HG03095 (cell line): ENCODE data around the gene BABAM2.

ENCODE experiments used
- ATAC-seq: cut with Tn5 transposase; IDR thresholded peaks from one replicate; pipeline ENCODE4 v1.9.1; 2021; ENCODE audit warnings: moderate library complexity; ENCODE audit not compliant: unreplicated experiment

The BABAM2 gene

DNA sequence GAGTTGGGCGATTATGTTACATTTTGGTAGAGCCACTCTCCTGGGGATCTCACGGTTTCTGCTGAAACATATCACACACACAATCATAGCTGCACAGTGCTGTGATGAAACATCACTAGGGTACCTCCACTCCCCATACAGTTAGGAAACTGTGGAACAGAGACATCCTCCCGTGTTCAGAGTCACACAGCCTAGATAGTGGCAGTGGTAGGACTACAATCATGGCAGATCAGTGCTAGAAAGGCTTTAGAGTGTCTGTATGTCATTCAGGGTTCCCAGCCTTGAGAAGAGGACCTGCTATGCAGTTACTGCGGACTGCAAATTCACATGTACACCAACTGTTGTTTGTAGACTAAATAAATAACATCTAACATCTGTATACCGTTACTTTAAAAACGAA, 291.8 kb downstream of the BABAM2 start:
- no peak for ATAC-seq

DNA sequence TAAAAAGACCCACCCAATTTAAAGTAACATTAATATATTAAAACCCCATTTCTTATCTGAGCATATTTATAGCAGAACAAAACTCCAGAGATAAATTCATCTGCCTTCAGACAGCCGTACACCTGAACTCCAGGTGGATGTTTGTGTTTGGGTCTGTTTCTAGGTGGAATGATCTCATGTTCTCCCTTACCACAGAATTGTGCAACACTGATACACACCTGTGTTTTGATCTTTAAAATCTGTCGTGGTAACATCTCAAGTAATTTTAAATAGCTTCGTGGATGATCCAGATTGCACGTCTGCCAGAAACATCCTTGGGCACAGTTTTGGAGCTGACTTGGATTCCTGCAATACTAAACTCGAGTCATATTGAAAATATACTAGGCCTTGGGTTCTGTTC, 294.6 kb downstream of the BABAM2 start:
- no peak for ATAC-seq

DNA sequence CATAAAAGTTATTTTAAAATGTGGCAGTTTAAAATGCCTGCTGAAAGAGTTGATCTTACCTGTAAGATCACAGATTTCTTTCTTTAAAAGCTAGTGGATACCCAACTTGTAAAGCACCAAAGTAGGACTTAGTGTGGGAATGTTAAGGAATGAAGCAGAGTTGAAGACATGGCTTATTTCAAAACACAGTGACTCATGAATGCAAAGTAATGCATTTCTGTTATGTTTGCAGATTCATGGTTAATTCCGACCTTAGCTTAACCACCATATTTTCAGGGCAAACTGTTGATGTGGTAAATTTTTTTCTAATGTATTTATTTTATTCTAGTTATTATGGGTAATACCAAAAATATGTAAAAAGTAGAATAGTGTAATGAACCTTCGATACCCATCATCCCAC, 295.4 kb downstream of the BABAM2 start:
- no peak for ATAC-seq

DNA sequence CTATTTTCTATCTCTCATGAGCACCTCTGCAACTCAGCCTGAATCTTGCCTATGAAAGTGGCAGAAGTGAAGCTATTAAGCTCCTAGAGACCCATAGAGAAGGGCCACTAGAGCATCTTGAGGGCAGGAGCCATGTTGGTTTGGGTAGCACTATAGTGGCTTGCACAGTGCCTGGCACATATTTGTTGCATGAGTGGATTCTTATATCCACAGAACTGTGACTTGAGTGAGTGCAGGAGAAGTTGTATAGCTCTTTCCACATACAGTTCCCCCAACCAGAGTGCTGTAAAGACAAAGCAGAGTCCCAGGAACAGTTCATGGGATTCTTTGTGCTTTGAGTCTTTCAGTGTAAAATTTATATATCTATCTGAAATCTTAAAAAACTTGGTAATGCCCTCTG, 296.7 kb downstream of the BABAM2 start:
- no peak for ATAC-seq

DNA sequence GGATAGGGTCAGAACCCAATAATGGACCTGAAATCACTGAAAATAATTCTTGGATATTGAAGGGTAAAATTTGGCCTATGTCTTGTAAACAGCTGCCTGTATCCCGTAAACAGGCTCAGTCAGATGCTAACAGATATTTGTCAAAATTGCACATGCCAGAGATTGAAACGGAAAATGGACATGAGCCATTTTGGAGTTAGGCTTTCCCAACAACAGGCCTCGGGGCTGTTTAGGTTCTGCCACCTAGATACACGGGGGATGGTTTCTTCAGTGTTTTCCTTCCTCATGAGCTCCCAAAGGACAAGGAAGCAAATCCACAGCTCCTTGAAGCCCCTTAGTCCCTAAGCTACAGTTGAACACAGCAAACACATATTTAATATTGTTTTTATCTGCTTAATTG, 297.9 kb downstream of the BABAM2 start:
- ATAC-seq, result no peak

DNA sequence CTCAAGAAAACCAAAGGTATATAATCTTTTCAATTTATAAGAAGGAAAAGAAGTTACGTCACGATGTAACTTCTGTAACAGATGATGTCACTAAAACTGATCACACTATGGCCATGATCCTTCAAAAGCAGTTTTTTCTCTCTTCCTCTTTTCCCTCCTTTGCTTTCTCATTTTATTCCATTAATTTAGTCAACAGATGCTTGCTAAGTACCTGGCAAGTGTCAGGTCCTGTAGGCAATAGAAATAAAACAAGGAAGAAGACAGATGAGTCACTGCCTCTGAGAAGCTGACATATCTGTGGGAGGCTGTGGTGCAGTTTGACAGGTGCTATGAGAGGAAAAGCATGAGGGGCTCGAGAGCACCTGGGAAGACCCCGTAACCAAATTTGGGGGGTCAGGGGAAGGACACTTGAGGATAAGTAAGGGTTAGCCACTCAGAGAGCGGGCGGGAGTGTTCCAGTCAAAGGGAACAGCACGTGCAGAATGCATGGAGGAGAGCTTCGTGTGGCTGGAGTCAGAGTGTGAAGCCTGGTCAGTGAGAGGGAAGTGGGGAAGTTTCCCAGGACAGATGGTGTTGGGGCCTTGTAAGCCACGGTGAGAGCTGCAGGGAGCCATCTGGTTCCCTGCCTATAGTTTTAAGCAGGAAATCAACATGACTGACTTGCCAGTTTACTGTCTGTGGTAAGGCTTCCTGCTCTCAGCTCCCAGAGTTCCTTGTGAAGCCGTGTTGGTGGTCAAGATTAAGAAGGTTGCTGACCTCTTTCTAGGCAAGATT, 303.3 kb downstream of the BABAM2 start:
- ATAC-seq, result no peak

DNA sequence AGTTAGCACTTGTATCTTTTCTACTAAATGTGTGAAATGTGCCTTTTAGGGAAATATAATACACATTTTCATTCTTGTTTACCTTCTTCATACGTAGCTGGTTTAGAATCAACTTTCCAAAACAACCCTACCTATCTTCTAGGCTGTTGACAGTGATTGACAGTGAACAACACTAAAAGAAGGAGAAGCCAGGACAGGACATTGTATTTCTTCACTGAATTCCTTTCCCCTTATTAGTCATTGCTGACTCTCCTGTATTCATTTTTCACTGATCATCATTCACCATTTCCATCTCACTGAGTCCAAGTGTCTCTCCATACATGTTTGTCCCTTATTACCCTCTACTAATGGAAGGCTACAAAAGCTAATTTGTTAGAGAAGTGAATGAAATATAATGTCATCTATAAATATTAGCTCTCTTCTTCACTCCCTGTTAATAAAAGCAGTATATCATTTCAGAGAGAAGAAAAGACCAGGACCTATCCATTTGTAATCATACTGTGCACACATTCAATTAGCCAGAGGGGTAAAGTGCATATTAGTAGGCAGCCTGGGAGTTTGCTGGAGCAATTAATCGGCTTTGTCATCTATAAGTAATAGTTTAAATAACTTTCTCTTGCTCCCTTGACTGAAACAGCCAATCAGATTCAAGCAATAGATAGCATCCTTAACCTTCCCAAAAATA, 309.6 kb downstream of the BABAM2 start:
- no peak for ATAC-seq

DNA sequence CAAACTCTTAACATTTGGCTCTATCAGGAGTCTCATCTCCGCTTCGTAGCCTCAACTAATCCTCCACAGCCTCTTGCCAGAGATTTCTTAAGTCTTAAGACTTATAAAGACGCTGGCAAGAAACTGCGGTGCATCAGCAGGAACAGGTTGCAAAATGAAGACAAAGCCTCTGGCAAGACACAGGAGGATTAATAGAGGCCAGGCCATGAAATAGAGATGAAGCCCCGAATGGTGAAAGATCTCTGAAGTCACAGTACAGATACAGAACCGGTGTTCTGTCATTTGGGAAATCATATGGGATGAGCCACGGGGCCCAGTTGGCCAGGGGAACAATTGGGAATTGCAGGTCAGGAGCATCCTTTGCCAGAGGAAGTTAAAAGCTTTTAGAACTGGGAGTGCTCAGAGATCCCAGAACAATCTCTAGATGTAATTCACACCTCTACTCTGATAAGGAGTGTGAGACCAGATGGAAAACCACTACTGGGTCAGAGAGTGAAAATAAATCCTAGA, 311.2 kb downstream of the BABAM2 start:
- ATAC-seq, result no peak

DNA sequence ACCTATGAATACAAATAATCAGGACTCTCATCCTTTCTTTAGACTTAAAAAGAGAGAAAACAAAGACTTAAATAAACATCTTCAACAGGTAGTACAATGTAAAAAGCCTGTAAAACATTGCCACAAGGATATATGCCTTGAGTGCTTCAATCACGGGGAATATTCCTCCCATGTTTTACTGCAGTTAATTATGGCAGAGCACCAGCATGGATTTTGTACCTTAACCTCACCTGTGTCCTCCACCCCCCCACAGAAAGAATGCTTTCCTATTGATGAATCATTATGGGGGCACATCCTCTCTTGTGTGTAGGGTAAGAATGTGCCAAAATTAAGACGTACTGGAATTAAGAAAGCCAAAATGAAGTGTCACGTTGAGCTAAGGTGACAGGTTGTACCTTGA, 312.2 kb downstream of the BABAM2 start:
- ATAC-seq, result no peak

DNA sequence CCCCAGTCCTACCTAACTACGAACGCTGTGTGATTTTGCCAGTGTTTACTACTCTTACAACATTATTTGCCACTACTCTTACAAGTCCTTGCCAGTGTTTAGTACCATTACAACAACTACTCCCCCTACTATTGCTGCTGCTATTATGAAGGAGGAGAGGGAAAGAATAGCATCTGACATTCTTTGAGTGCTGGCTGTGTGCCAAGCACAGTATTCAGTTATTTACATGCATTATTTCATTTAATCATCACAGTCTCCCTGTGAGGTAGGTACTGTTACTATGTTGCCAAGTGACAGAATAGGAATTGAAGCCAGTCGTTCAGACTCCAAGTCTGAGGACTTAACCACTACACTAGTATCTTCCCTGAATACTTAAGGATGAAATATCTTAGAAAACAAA, 316.2 kb downstream of the BABAM2 start:
- no peak for ATAC-seq

DNA sequence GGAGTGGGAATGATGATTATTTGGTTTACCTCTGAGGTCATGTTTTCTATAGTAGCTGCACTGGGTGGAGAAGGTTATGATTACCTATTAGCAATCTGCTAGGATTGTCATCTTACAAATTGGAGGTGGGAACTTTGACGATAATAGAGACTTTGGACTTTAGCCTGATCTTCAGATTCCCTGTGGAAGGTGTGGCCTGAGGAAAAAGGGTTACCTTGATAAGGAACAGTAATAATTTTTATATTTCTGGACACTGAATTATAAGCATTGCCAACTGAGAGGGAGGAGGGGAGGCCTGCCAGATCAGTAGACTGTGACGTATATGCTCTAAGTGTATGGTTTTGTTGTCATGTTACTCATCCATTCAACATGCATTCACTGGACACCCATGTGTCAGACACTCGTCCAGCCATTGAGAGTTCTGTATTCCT, 318.7 kb downstream of the BABAM2 start:
- ATAC-seq, result no peak

DNA sequence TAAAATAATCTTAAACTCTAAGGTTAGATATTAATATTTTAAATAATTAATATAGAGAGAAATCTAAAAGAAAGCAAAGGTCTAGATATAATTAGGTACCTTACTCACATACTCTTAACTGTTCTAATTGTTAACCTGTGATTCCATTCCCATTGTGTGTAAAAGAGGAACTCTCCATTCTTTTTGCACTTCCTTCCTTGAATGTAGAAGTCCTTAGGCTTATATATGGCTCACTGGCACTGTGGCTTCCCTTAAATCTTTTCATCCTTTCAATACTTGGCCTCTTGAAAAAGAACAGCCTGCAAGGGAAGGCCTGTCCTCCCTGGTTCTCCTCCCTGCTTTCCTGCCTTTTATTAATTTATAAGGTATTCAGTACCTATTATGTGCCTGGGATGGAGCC, 319.3 kb downstream of the BABAM2 start:
- no peak for ATAC-seq

DNA sequence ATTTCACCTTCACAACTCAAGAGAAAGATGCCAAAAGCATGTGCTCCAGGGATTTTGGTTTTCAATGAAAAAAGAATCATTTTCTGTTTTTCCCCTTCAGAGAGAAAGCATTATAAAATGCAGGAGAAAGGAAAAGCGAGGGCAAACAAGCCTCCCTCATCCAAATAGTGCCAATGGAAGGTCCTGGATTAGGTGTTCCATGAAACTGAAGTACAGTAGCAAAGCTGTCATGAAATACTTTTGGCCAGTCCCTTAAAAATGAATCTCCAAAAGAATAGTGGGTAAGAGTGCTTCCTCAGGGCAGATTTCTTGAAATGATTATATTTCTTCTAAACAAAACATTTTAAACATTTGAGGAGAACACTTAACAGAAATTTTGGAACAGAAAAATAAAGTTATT, 320.0 kb downstream of the BABAM2 start:
- no peak for ATAC-seq

DNA sequence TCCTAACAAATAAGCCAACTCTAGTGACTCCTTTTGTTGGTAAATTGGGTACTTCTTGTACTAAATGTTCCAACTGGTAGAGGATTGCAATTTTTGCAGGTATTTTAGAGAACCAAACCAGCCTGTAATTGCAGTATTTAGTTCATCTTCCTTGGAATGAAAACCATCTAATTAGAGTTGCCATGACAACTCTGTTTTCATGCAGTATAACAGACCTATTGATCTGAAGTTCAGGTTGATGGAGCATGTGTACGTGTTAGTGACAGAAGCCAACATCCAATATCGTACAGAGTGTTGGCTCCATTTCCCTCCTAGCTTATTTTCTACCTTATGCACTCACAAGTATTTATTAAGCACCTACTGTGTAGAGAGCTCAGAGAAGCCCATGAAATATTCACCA, 325.8 kb downstream of the BABAM2 start:
- ATAC-seq, result no peak

DNA sequence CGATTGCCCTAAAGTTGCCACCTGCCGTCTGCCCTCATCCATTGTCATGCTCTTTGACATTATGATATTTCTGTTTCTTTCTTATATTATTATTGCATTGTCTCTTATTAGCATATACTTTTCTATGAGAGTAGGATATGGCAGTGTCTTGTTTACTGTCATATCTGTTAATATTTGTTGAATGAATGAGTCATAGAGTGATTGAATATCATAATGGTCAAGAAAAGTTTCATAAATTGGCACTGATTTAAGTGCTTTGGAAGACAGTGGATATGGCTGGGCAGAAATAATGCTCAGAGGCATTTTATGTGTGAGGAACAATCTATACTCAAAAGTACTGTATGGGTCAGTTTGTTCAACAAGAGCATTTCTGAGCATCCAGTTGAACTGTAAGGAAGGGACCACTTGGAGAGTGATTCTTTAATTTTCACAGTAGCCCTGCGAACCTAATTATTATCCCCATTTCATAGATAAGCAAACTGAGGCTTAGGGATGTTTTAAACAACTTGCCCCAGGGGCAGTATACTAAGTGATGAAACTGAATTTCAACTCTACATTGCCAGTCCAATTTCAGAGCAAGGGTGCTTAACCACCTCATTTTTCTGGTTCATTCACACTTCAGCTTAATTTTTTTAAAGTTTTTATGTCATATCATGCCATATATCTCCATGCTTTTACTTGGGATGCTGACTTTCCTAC, 326.7 kb downstream of the BABAM2 start:
- no peak for ATAC-seq

DNA sequence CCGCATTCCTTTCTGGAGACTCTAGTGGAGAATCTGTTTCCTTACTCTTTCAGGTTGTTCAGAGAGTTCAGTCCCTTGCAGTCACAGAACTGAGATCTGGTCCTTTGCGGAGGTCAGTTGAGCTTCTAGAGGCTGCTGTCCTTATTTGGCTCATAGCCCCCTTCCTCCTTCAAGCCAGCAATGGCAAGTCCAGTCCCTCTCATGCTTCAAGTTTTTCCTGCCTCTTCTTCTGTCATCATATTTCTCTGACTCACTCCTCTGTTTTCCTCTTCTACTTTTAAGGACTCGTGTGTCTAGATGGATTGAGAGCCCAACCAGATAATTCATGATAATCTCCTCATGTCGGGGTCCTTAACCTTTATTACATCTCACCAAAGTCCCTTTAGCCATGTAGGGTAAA, 328.6 kb downstream of the BABAM2 start:
- no peak for ATAC-seq

DNA sequence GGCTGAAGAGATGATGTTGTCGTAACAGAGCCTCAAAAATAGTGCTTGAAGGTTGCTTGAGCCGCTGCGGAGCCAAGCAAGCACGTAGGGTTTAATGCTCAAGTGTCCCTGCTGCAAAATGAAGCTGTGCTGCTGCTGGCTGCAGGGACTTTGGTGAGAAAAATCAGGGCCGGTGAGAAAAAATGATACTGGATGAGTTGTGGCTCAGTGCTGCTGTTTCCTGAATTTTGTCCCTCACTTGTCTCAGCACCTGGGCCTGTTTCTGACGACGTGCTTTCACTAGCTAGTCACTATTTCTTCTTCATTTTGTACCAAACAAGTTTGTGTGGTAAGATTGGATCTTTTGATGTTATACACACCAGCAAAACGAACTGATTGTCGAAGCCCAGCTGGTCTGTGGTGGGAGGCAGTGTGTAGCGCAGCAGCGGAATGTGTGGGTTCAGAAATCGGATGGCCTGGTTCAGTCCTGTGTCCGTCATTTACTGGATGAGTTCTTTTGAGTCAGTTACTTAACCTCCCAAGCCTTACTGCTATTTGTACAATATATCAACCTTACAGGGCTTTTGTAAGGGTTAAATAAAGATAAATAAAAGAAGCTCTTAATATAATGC, 329.3 kb downstream of the BABAM2 start:
- ATAC-seq, result no peak

DNA sequence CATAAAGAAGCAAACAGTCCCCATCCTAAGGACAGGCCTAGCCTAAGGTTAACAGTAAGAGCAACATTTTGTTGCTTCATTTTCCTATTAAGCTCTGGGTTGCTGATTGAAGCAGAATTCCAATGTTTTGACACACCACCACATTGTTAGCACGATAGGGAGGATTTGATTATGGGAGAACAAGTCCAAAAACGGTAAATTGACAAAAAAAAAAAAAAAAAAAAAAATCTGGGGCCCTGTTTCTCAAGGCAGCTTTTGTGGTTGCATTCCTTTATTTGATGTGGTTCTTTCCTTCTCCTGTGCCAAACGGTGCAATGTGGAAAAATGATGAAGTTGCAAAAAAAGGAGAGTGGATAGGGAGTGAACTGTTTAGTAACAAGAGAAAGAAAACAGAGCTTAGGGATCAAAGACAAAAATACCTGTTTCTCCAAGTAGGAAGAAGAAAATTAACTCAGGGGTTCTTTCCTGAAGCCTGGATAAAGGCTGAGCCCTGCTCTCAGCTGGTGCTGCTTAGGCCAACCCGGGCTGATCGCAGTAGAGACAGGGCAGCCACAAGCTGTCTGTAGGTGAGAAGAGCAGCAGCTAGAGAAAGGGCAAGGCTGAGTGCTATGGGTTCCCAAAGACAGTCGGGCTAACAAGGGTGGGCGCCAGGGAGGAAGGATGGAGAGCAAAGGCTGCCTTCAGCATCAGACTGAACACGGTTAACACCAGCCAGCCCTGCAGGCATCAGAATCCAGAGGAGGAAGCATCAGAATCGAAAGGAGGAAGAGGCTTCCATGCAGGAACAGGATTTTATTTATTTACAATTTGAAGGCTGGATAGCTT, 334.3 kb downstream of the BABAM2 start:
- ATAC-seq, result no peak

DNA sequence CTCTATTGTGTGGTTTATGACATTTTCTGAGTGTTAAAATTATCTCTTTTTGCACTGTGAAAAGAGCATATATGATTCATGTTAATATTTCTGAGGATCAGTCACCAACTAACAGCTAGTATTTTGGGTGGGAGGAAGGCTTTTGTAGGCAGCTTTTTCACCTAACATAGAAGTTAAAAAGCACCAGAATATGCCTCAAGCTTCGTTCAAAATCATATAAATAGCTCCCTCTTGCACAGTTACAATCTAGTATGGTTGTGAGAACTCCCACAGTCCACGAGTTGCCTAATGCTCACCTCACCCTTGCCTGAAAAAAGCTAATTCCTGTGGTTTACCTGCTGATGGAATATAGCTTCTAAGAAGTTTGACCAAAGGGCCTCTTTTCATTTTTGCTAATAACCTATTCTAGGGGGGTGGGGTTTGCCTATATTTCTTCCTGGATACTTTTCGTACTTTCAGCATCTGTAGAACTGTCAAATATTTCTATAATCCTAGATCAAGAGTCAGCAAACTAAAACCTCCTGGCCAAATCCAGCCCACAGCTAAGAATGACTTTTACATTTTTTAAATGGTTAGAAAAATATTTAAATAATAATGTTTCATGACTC, 335.0 kb downstream of the BABAM2 start:
- no peak for ATAC-seq

DNA sequence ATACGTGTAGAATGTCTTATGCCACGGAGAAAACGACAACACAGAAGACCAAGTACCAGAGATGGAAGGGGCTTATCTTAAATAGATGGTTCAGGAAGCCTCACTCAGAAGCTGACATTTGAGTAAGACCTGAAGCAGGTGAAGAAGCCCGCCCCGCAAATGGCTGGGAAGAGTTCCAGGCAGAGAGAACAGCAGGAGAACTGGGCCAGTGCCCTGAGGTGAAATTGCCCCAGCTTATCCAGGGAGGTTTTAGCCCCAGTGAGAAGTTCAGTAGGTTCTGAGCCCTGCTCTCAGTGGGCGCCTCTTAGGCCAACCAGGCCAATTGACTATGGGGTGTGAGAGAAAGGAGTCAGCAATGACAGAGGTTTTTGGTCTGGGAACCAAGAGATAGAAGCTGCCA, 336.0 kb downstream of the BABAM2 start:
- ATAC-seq, result no peak
